Loucy (cell line): Measurements from ENCODE around the gene ASS1.

ENCODE experiments used
- H2AFZ ChIP-seq: fragments of 200-600 bp; sonication (generic); 2 replicates; pipeline ENCODE4 v1.6.0; 2016; ENCODE audit warnings: antibody characterized with exemption, mild to moderate bottlenecking, low read length, moderate library complexity
- H3F3A ChIP-seq: fragments of 200-600 bp; 2 replicates; pipeline ENCODE4 v1.6.0; 2016; ENCODE audit warnings: antibody characterized with exemption, low read depth, mild to moderate bottlenecking
- H3K27me3 ChIP-seq: fragments of 200-600 bp; sonication (generic); 2 replicates; pipeline ENCODE4 v1.6.1; 2014; ENCODE audit warnings: low read length, mild to moderate bottlenecking; ENCODE audit not compliant: insufficient read depth, poor library complexity, severe bottlenecking
- H3K36me3 ChIP-seq: fragments of 200-600 bp; sonication (generic); 2 replicates; pipeline ENCODE4 v1.6.1; 2016; ENCODE audit warnings: low read length; ENCODE audit not compliant: insufficient read depth
- H3K4me1 ChIP-seq: fragments of 200-600 bp; sonication (generic); 2 replicates; pipeline ENCODE4 v1.5.1; 2014; ENCODE audit warnings: low read length, mild to moderate bottlenecking; ENCODE audit not compliant: insufficient read depth, poor library complexity, severe bottlenecking
- H3K4me2 ChIP-seq: fragments of 200-600 bp; sonication (generic); 2 replicates; pipeline ENCODE4 v1.6.0; 2014; ENCODE audit warnings: antibody characterized with exemption, low read length, low read depth, mild to moderate bottlenecking; ENCODE audit not compliant: poor library complexity, severe bottlenecking
- H3K4me3 ChIP-seq: fragments of 200-600 bp; sonication (generic); 2 replicates; pipeline ENCODE4 v1.5.1; 2014; ENCODE audit warnings: low read length, mild to moderate bottlenecking, mixed read lengths; ENCODE audit not compliant: poor library complexity, severe bottlenecking
- H3K79me2 ChIP-seq: fragments of 200-600 bp; sonication (generic); 2 replicates; pipeline ENCODE4 v1.6.1; 2014; ENCODE audit warnings: low read length; ENCODE audit not compliant: insufficient read depth
- H3K9ac ChIP-seq: fragments of 200-600 bp; sonication (generic); 2 replicates; pipeline ENCODE4 v1.6.0; 2014; ENCODE audit warnings: mild to moderate bottlenecking, low read depth, low read length, moderate library complexity; ENCODE audit not compliant: poor library complexity, severe bottlenecking
- H3K9me2 ChIP-seq: fragments of 200-600 bp; sonication (generic); replicated peaks from 2 replicates; pipeline ENCODE4 v1.6.1; 2016; ENCODE audit warnings: low read depth, low read length, mixed read lengths
- H3K9me3 ChIP-seq: fragments of 200-600 bp; sonication (generic); 2 replicates; pipeline ENCODE4 v1.6.1; 2014; ENCODE audit warnings: mild to moderate bottlenecking, antibody characterized with exemption, low read length, low read depth; ENCODE audit not compliant: insufficient read depth
- H4K20me1 ChIP-seq: fragments of 200-600 bp; sonication (generic); 2 replicates; pipeline ENCODE4 v1.6.0; 2014; ENCODE audit warnings: antibody characterized with exemption, low read length, mild to moderate bottlenecking; ENCODE audit not compliant: insufficient read depth, poor library complexity, severe bottlenecking
- EZH2phosphoT487 ChIP-seq: fragments of 200-600 bp; IDR thresholded peaks from 2 replicates; pipeline ENCODE4 v1.6.1; 2018; ENCODE audit warnings: antibody characterized with exemption, mild to moderate bottlenecking, moderate library complexity, borderline replicate concordance
- TF ChIP-seq, protein P1 (sequence below): fragments of 200-600 bp; sonication (generic); conservative IDR thresholded peaks from 2 replicates; pipeline ENCODE4 v1.5.1; 2014; ENCODE audit warnings: mild to moderate bottlenecking, antibody characterized with exemption, low read length

The ASS1 gene

GRCh38 chr9:130549093-130549735 lies 104.5 kb downstream of the ASS1 start:
- Histone ChIP-seq H3K9me2 (no peaks in the 10 kb centered on the region), H3K4me3 (no peak overlapping the region), H2AFZ (no peak overlapping the region), H3F3A (no peaks in the 10 kb centered on the region), H4K20me1 (no peaks in the 10 kb centered on the region), H3K9me3 (no peaks in the 10 kb centered on the region), H3K36me3 (no peaks in the 10 kb centered on the region), H3K27me3 (no peaks in the 10 kb centered on the region), H3K9ac (no peak overlapping the region), H3K4me1 (no peaks in the 10 kb centered on the region), H3K4me2 (no peak overlapping the region), H3K79me2 (no peaks in the 10 kb centered on the region)
- TF ChIP-seq EZH2phosphoT487, result no peak
- TF ChIP-seq, protein P1, sequence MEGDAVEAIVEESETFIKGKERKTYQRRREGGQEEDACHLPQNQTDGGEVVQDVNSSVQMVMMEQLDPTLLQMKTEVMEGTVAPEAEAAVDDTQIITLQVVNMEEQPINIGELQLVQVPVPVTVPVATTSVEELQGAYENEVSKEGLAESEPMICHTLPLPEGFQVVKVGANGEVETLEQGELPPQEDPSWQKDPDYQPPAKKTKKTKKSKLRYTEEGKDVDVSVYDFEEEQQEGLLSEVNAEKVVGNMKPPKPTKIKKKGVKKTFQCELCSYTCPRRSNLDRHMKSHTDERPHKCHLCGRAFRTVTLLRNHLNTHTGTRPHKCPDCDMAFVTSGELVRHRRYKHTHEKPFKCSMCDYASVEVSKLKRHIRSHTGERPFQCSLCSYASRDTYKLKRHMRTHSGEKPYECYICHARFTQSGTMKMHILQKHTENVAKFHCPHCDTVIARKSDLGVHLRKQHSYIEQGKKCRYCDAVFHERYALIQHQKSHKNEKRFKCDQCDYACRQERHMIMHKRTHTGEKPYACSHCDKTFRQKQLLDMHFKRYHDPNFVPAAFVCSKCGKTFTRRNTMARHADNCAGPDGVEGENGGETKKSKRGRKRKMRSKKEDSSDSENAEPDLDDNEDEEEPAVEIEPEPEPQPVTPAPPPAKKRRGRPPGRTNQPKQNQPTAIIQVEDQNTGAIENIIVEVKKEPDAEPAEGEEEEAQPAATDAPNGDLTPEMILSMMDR, result no peak
